ENCODE data around the gene SOAT2.

Gene SOAT2

DNA sequence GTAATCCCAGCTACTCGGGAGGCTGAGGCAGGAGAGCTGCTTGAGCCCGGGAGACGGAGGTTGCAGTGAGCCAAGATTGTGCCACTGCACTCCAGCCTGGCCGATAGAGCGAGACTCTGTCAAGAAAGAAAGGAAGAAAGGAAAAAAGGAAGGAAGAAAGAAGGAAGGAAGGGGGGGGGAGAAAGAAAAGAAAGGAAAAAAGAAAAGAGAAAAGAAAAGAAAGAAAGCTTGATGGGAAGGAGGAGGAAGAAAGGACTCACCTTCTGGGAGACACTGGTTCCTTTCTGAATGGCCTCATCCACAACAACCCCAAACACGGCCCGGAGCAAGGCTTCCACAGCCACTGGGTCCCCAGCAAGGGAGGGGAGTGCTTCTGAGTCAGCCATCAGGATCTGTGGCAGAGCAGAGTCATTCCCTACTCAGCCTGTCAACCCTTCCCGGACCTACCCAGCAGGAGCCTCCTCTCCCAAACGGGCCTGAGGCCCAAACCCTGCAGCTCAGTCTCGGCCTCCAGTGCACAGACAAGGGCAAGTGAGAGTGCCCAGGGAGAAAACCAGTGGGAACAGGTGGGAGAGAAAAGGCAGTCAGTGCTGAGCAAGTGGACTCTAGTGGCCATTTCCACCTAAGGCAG is 69.9 kb downstream of the SOAT2 start:
- H3K9me3 ChIP-seq (ENCODE audit: control insufficient read depth, low read length) = no peaks in the 10 kb centered on the region
- H3K27ac ChIP-seq (ENCODE audit: low read depth, low read length, severe bottlenecking) = no peak overlapping the region
- peaks cover 20% of the 10 kb centered on the region for H3K4me1 ChIP-seq (ENCODE audit: control insufficient read depth, insufficient read depth, low read length, poor library complexity, severe bottlenecking)
- 76 to 87% methylated on average over 4 to 8 of the region's 10 CpGs for WGBS, 2 experiments (ENCODE audit: insufficient coverage in 2 of 2)
- H3K36me3 ChIP-seq (ENCODE audit: control insufficient read depth, insufficient read depth, low read length) = peaks cover 15% of the 10 kb centered on the region
- H3K4me3 ChIP-seq (ENCODE audit: extremely low read depth, insufficient read depth, low read length, poor library complexity, severe bottlenecking) = no peak overlapping the region
